Duodenal mucosa (tissue), 2 donors: Measurements from ENCODE around the gene TSC22D1.

Experiments used
- H3K27ac ChIP-seq: one replicate; pipeline ENCODE4 v1.7.0; 2013; ENCODE audit warnings: low read depth, low read length
- H3K27me3 ChIP-seq, 2 donors: one replicate each; pipeline ENCODE4 v1.7.0; 2013; ENCODE audit warnings: low read length in 2 of 2, control low read depth in 1 of 2; ENCODE audit not compliant: insufficient read depth in 2 of 2, control insufficient read depth in 1 of 2
- H3K36me3 ChIP-seq, 2 donors: one replicate each; pipeline ENCODE4 v1.7.0; 2013; ENCODE audit warnings: low read length in 2 of 2, control low read depth in 1 of 2; ENCODE audit not compliant: insufficient read depth in 2 of 2, control insufficient read depth in 1 of 2
- H3K4me1 ChIP-seq, 2 donors: one replicate each; pipeline ENCODE4 v1.7.0; 2013; ENCODE audit warnings: low read length in 2 of 2, control low read depth in 1 of 2; ENCODE audit not compliant: insufficient read depth in 2 of 2, control insufficient read depth in 1 of 2
- H3K4me3 ChIP-seq, 2 donors: one replicate each; pipeline ENCODE4 v1.7.0; 2013; ENCODE audit warnings: low read length in 2 of 2, low read depth in 1 of 2
- H3K9ac ChIP-seq, 2 donors: one replicate each; pipeline ENCODE4 v1.7.0; 2013; ENCODE audit warnings: low read length in 2 of 2, low read depth in 1 of 2
- H3K9me3 ChIP-seq, 2 donors: one replicate each; pipeline ENCODE4 v1.7.0; 2013; ENCODE audit warnings: low read length in 2 of 2, control low read depth in 1 of 2; ENCODE audit not compliant: control insufficient read depth in 1 of 2

TSC22D1 gene

DNA sequence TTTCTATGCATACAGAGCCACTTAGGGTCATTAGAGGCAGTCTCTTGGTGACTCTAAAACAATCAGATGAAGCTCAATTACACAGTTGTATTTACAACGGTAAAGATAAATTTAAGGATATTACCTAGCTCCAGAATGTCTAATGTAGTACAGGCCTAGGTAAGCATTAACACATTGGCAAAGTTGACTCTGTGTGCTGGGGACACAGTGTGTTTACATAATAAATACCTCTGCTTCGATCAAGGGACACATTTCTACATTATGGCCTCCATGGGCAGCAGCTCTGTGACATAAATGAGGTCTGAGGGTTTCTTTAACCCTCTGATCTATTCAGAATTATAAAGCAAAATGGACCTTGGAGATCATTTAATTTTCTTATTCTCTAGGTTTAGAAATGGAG, 127.8 kb downstream of the TSC22D1 start:
- H3K27ac ChIP-seq: no peak overlapping the region

DNA sequence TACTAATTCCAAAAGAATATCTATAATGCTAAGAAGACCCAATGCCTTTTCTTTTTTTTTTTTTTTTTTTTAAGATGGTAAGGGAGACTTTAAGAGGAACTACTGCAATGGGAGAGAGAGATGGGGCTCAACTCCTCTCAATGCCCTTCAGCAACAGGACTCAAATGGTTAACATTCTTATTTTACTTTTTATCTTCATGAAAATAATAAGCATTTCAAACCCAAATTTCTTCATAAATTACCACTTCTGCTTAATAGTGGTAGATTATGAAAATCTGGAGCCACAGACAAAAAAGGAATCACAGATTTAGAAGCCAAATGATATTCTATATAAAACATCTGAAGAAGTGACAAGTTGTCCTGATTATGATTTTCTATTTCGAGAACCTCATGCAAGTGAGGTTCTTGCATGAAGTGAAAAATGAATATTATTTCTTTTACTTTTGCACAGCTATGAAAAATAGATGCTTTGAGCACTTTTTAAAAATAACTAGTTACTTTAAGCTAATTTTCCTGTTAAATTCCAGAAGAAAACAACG, 128.3 kb downstream of the TSC22D1 start:
- no peaks in the 10 kb centered on the region for H3K27me3 ChIP-seq
- no peak overlapping the region for H3K27ac ChIP-seq

More for the DNA sequence above, 127.8 kb downstream of the TSC22D1 start:
- Histone ChIP-seq H3K9me3 (no peaks in the 10 kb centered on the region), H3K27me3 (no peaks in the 10 kb centered on the region), H3K4me1 (peaks cover 10 to 19% of the 10 kb centered on the region in 2 donors), H3K4me3 (no peak overlapping the region), H3K36me3 (no peaks in the 10 kb centered on the region), H3K9ac (no peak overlapping the region)

DNA sequence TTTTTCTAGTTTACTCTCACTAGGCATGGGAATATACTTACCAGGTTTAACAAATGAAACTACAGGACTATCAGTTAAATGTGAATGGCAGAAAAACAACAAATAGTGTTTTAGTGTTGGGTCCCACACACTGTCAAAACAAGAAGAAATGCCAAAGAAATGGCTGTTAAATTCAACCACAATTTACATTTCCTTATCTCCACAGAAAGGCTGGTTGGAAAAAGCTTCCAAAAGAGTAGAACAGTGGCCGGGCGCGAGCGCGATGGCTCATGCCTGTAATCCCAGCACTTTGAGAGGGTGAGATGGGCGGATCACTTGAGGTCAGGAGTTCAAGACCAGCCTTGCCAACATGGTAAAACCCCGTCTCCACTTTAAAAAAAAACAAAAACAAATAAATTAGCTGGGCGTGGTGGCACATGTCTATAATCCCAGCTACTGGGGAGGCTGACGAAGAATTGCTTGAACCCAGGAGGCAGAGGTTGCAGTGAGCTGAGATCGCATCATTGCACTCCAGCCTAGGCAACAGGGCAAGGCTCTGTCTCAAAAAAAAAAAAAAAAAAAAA, 136.0 kb downstream of the TSC22D1 start:
- H3K4me3 ChIP-seq: no peak overlapping the region
- no peaks in the 10 kb centered on the region for H3K36me3 ChIP-seq
- no peaks in the 10 kb centered on the region for H3K9me3 ChIP-seq
- no peak overlapping the region for H3K27ac ChIP-seq
- peaks cover 8 to 9% of the 10 kb centered on the region in 2 donors for H3K4me1 ChIP-seq
- H3K27me3 ChIP-seq: no peaks in the 10 kb centered on the region
- no peak overlapping the region for H3K9ac ChIP-seq

More for the DNA sequence above, 128.3 kb downstream of the TSC22D1 start:
- Histone ChIP-seq H3K36me3 (no peaks in the 10 kb centered on the region), H3K9ac (no peak overlapping the region), H3K4me1 (peaks cover 10 to 19% of the 10 kb centered on the region in 2 donors), H3K4me3 (no peak overlapping the region), H3K9me3 (no peaks in the 10 kb centered on the region)

DNA sequence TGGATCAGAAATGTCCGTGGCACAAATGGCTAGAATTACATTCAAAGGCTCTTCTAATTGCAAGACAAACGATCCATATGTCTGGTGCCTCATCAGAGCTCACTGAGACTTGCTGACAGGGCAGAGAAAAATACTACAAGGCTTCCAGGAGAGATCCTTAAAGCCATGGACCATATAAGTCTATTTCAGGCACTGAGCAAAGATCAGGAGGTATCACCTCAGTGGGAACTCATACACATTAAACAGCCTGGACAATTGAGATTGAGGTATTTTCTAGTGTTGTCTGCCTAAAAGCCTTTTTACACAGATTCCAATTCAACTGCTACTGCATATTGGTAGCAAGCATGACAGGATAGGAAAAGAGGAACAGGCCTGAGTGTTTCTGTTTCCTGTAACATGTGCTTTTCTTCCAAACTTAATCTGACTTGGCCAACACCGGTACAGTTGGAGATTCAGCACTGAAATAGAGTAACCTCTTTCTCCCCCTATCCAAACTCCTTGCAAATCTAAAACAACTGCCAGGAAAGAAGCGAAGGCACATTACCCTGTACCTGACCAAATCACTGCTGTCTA, 136.6 kb downstream of the TSC22D1 start:
- H3K36me3 ChIP-seq: peaks cover under 1 to 2% of the 10 kb centered on the region in 2 donors
- H3K9ac ChIP-seq: no peak overlapping the region
- no peaks in the 10 kb centered on the region for H3K9me3 ChIP-seq
- no peaks in the 10 kb centered on the region for H3K27me3 ChIP-seq
- H3K27ac ChIP-seq: no peak overlapping the region
- H3K4me1 ChIP-seq: peaks cover 9% of the 10 kb centered on the region in 2 donors
- H3K4me3 ChIP-seq: no peak overlapping the region

DNA sequence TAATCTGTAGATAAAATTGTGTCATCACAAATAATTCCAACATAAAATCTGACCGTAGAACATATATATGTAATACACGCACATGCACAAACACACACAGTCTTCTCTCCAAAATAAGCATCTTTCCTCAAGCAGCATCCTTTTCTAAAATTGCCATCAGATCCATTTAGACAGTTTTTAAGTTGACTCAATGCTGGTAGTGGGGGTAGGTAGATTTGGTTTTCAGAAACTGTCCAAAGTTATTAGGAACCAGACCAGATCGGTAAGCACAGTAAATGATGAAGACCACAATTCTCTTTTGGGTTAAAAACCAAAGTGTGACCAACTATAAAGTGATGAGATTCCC, 137.9 kb downstream of the TSC22D1 start:
- peaks cover 14% of the 10 kb centered on the region in 2 donors for H3K36me3 ChIP-seq
- H3K9ac ChIP-seq: no peak overlapping the region
- H3K27me3 ChIP-seq: no peaks in the 10 kb centered on the region
- H3K27ac ChIP-seq: no peak overlapping the region
- no peaks in the 10 kb centered on the region for H3K9me3 ChIP-seq
- H3K4me3 ChIP-seq: no peak overlapping the region
- H3K4me1 ChIP-seq: peaks cover 14 to 20% of the 10 kb centered on the region in 2 donors

DNA sequence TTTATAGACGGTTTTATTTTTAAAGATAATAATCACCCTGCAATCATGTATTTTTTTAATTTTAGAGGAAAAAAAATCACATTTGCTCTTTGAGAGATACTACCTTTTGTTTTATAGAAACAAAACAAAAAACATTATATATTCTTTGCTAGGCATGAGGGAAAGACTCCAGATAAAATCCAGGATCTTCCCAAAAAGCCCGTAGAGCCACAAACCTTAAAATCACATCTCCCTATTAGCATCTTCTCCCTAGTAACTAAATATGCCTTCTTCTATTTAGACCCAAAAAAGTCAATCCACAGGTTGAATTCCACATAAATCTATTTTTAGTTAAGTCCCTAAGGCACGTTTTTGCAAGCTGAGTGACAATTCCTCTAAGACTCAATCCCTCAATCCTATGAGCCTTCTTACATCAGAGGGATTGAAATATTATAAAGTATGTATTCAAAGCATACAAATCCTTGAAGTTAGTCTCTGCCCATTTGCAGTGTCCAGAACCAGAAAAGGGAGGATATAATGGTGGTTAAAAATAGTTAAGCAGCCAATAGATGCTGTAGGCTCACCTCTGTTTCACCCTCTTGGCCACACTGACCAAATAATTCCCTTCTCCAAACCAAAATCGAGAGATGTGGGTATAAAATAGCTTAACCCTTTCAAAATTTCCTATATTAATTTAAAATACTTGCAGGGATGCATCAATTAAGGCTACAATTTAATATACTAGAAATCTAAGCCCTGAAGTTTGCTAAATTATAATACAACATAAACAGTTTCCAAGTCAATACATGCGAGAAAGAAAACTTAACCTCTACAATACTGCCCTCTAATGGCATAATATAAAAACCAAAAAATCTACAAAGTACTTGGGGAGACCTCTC, 138.5 kb downstream of the TSC22D1 start:
- H3K4me1 ChIP-seq: peaks cover 14 to 21% of the 10 kb centered on the region in 2 donors
- H3K36me3 ChIP-seq: peaks cover 15 to 16% of the 10 kb centered on the region in 2 donors
- H3K9ac ChIP-seq: peak overlapping the region; percentile 37 to 65
- H3K9me3 ChIP-seq: no peaks in the 10 kb centered on the region
- H3K27ac ChIP-seq: no peak overlapping the region
- no peaks in the 10 kb centered on the region for H3K27me3 ChIP-seq
- peak overlapping the region; percentile 65 to 93 for H3K4me3 ChIP-seq

DNA sequence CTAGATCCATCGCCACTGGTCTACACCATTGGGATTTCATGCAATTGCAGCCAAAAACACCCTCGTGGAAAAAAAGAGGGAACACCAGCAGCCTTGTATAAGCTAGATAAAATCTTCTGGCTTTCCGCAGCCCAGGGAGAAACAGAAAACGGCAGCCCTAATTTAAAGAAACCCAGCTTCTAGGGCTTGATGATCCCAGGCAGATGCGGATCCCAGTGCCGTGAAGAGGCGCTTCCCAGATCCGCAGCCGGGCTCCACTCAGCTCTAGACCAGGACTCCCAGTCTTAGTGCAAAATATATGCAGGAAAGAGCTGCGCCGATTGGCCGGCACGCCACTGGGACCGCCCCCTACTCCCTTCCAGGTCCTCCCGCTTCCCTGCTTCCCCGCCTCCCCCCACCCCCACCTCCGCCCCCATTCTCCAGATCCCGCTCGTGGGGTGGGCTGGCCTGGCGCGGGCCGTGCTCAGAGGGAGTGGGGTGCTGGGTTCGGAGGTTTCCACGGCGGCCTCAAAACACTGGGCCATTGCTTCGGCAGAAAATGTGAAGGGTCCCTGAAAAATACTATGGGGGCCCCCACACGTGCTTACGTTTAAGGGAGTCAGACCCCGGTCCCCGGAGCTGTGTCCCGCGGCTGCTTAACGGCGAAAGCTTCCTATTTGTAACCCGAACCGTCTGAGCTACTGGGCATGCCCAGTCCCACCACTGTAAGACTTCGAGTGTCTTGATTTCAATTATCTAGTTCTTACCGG, 139.4 kb downstream of the TSC22D1 start:
- H3K4me3 ChIP-seq: peak overlapping the region; percentile 73 to 93
- H3K9ac ChIP-seq: peak overlapping the region; percentile 88 to 98
- no peaks in the 10 kb centered on the region for H3K9me3 ChIP-seq
- peak overlapping the region; percentile 92 for H3K27ac ChIP-seq
- H3K36me3 ChIP-seq: peaks cover 15 to 16% of the 10 kb centered on the region in 2 donors
- H3K27me3 ChIP-seq: no peaks in the 10 kb centered on the region
- peaks cover 14 to 21% of the 10 kb centered on the region in 2 donors for H3K4me1 ChIP-seq

DNA sequence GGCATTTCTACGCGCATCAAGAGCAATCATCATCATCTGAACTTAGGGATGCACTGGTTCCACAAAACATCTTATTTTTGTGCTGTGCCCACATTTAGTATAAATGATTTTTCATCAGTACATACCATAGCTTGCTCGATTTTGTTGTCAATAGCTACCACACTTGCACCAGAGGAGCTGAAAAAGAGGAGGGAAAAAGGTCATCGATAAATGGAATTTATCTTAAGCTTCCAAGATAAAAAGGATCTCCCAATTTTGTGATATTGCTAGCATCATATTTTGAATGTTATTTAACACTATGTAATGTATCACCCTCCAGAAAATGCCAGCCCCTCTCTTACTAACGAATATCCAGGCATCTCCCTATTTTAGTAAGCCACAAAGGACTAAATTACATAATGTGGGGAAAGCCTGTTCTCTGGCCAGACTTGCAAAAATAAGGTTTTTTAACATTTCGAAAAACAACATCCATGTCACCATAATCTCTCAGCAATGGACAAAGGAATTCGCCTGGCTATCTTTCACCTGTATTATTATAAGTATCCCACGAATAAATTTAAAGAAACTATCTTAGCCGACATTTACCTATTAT, 140.1 kb downstream of the TSC22D1 start:
- Histone ChIP-seq H3K27ac (peak overlapping the region; percentile 92), H3K27me3 (no peaks in the 10 kb centered on the region)

DNA sequence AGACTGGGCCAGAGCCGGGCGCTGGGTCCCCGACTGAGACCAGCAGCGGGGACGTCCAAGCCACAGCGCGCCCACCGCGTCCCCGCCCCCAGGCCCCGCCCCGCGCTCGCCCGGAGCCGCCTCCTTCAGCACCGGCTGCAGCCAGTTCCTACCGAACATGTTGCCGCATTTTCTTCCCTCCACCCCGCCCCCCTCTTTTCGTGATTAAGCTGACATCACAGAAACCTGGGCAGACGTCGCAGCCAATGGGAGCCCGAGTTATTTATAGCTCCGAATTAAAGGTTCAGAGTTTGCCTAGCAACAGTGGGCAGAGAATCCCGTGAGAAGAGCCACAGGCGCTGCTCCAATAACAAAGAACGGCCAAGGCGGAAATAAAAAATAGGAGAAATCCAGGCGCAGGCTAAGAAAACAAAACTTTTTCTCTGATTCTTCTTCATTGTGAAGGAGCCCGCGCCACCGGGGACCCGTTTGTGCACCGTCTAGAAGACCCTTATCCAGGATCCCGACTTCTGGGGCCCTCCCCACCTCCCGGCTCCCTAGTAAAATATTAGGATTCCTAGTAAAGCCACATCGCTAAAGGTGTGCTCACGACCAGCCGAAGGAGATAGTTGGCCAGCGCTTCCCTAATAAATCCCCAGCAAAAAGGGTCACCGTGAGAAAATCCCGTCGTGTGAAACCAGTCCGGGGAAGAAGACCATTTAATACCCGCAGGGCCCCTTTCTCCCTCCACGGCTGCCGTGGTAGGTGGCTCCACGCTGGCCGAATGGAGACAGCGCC, 140.8 kb downstream of the TSC22D1 start:
- Histone ChIP-seq H3K4me3 (peak overlapping the region; percentile 73 to 93), H3K27ac (peak overlapping the region; percentile 92), H3K9me3 (no peaks in the 10 kb centered on the region), H3K36me3 (peaks cover 15 to 16% of the 10 kb centered on the region in 2 donors), H3K9ac (peak overlapping the region; percentile 88 to 98), H3K27me3 (no peaks in the 10 kb centered on the region), H3K4me1 (peaks cover 14 to 26% of the 10 kb centered on the region in 2 donors)

More for the DNA sequence above, 140.1 kb downstream of the TSC22D1 start:
- Histone ChIP-seq H3K4me3 (peak overlapping the region; percentile 73 to 93), H3K36me3 (peaks cover 15 to 16% of the 10 kb centered on the region in 2 donors), H3K9ac (peak overlapping the region; percentile 88 to 98), H3K9me3 (no peaks in the 10 kb centered on the region), H3K4me1 (peaks cover 14 to 23% of the 10 kb centered on the region in 2 donors)
